Stimulated activated CD8-positive, alpha-beta memory T cell treated with anti-CD3 and anti-CD28 coated beads, Interleukin-7, amount 100 ng/mL, for 1 hour (primary cell): ENCODE data around the gene SIGLEC15.
"Not testable (repeated sequence)": the region's sequence is repeated elsewhere in the genome, so short reads cannot be mapped to it uniquely, and the experiment has no call there.

ENCODE experiments used
- DNase-seq, 2 donors: peaks; one replicate each; pipeline ENCODE4 v3.0.0-alpha.2; 2020; ENCODE audit warnings: low read depth in 2 of 2

The SIGLEC15 gene

DNA sequence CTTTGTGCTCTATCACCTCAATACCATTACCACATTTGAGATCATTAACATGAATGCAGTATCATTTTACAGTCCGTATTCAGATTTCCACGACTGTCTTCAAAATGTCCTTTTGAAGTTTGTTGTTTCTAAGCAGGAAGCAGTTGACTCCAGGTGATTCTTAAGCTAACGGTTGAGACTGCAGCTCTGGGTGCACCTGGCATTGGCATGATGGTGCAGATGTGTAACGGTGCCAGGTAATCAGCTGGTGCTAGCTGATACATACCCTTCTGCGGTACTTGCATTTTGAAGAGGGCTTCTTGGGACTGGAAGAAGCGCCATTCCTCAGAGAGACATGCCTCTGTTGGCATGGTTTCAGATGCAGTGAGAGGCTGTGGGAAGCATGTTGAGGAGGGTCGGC is 19.5 kb downstream of the SIGLEC15 start:
- no peak for DNase-seq

DNA sequence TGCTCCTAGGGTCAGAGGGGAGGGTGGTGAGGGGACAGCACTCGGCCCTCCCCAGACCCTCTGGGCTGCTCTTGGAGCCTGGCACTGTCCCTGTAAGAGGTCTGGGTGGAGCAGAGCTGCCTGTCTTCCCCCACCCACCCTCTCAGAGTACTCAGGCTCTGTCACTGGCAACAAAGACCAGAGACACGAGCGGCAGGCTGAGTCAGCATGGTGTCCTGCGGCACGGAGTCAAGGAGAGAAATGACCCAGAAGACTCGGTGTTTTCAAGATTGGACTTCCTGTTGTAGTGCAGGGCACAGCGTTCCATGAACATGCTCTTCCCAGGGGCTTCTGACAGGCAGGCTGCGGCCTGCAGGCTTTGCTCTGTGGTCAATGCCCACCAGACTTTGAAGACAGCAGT is 19.9 kb downstream of the SIGLEC15 start:
- DNase-seq: no peak

DNA sequence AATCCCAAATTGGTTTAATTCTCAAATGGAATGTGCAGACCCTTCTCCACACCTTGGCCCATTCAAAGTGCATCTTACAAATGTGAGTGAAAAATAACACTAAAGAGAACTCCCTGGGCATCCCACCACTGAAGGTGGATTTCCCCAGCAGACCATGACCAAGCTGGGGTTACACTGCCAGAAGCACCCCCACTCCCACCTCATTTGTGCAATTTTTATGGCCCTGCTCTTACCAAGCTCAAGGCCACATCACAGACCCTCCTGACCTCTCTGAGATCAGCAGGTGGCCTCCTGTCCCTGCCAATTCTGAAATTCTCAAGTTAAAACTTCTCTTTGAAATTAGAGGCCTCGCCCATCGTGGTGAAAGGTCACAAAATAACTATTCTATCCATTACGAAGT is 21.6 kb downstream of the SIGLEC15 start:
- no peak for DNase-seq

DNA sequence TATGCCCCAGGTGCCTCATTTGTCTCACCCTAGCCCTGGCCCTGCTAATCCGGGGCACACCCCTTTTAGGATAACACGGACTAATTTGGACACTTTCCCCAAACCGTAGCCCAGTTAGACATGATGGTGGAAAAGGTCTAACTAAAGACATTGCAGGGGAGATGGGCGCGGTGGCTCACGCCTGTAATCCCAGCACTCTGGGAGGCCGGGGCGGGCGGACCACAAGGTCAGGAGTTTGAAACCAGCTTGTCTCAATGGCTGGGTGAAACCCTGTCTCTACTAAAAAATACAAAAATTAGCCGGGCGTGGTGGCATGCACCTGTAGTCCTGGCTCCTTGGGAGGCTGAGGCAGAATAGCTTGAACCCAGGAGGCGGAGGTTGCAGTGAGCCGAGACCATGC is 23.2 kb downstream of the SIGLEC15 start:
- DNase-seq: not testable (repeated sequence)

DNA sequence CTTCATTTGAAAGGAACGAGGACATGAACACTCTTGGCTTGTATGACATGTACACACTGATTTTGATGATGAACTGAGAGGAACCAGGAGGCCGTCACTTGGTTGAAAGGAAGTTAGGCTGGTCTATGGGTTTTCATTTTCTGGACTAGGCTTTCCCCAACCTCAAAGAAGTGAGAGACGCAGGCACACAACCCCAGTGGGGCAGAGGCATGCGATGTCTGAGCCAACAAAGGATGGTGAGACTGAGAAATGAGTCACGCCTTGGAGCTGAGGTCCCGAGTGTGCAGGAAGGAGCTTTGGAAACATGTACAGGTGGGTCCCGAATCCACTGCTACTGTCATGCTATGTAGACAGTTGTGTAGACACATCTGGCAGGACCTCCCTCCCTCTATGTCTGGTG is 24.1 kb downstream of the SIGLEC15 start:
- no peak for DNase-seq

DNA sequence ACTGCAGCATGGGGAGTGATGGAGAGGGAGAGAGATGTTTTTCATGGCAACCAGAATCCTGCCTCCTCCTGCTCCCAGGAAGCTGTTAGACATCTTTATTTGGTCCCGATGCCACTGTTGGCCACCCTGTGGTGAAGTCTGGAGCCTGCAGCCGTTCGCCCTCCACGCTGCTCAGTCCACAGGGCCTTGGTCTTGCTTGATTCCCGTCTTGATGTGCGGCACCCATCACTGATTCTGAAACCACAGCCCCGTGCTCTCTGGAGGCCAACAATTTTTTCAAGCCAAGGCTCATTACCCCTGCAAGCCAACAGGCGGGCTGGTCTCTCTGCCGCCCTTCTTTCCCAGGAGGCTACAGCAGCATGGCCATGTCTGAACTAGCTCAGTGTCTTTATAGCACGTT is 24.5 kb downstream of the SIGLEC15 start:
- DNase-seq: no peak

DNA sequence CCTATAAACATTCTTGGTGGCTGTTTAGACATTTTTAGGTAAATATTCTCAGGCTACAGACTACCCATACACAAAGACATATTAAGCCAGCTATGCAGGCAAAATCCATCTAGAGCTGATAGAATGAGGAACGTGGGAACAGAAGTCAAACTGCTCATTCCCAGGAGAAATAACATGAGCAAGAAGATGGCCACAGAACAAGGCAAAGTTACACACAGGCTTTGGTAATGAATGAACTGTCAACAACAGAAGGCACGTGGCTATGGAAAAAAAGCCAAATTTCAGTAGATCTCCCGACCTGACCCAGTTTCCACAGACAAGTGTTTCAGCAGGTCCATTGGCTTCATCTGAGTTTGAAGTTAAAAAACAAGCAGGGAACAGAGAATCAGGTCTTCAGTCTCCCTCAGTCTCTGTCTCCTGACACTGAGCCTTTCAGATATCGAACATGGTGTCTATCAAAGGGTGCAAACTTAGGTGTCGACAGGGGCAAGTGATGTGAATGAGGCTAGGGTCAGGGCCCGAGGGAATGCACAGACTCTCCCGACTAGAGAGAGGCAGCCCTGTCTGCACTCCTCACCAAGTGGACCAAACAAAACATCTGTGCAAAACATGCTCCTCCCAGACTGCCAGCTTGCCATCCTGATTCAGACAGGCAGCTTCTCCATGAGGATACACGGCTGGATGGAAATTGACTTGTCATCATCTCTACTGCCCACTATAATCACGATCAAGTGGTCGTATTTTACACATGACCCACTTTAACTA is 25.9 kb downstream of the SIGLEC15 start:
- DNase-seq: no peak

DNA sequence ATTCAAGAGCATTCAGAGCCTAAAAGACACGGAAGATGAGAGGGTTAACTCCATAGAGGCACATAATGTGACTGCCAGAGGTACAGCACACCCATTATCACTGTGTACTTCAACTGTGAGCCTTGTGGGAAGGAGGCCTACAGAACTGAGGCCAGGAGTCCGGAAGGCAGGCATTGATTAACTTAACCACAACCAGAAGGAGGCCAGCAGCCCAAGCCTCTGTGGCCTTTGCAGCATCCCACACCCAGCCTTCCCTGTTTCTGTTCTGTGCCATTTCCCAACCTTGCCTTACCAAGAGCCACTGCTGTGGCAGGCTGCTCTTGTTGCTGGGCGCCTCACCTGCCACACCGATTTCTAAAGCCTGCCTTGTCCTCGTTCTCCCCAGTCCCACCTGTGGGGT is 27.2 kb downstream of the SIGLEC15 start:
- DNase-seq: no peak

DNA sequence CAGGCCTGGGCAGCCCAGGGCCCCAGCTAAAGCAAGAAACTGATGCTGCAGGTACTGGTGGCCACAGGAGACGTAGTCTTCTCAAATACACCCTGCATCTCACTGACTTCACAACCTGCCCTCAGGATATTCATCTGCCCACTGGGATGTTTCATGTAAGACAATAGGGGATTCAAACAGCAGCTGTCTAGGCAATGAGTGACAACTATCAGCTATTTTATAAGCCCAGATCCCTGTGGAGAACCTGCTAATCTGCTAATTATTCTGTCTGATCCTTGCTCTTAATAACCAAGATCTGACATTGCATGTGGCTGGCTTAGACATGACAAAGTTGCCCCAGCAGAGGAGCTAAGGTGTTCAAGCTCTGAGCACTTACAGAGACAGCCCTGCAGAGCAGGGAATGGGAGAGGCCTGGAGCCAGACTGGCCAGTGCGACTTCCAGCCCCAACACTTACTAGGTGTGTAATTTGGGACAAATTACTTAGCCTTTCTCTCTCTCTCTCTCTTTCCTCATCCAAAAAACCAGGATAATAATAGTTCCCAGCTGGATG is 28.6 kb downstream of the SIGLEC15 start:
- DNase-seq: no peak

DNA sequence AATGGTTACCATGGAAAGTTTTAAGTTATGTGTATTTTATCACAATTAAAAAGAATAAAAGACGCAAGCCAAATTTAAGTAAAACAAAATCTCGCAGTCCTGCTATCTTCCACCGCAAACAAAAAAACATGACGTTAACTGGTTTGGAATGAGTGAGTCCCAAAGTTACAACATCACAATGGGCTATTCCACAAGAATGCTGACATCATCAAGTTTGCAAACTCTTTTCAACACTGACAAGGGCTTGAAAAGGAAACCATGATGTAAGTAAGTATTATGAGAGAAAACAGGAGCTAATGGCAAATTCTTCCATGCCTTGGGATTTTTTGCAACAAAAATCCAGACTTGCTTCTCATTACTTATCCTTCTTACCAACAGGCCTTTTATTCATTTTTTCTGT is 31.1 kb downstream of the SIGLEC15 start:
- DNase-seq: no peak

DNA sequence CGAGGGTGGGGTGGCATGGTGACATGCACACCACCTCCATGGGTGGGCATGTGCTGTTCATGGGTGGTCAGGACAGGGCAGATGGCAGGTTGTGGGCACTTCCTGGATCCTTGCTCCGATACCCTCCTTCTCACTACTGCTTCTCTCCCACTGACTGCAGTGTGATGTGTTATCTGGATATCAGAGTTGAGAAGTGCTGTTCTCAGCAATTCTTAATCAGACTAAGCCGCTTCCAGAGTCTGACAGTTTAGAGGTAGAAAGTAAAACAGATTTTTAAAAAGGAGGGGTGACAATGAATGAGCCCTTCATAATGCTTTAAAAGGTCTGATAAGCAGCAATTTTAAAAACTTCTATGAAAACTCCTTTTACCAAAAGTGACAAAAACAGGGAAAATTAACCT is 33.9 kb downstream of the SIGLEC15 start:
- DNase-seq: no peak

DNA sequence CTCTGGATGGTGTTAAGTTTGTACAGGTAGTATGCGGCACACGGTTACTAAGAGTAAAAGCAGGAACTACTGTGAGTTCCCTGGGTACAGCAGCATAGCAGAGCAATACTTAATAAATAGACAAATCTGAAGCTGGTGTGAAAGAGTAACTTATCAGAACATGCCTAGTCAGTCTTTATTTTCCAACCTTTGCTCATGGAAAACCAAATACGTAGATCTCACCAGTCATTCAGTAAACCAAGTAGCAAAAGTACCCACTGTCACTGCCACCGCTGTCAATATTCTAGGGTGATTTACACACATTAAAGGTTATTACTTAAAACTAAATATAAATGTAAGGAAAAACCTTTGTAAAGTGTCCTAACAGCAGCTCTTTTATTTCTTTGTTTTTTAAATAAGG is 35.0 kb downstream of the SIGLEC15 start:
- DNase-seq: no peak

DNA sequence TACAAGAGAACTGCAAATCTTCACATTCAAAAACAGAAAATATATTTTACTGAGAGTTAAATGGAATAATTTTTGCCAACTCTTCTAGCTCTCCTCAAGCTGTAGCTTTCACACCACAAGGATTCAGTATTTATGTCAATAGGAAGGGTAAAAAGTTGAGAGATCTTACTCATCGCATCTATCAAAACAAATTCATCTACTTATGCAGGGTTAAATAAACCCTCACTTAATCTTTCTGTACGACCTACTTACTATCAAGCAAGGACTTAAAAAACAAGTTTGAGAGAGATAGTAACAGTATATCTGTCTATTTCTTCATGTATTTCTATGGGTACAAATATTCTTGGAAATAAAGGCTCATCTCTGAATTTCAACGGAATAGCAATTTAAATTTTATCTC is 35.5 kb downstream of the SIGLEC15 start:
- no peak for DNase-seq

DNA sequence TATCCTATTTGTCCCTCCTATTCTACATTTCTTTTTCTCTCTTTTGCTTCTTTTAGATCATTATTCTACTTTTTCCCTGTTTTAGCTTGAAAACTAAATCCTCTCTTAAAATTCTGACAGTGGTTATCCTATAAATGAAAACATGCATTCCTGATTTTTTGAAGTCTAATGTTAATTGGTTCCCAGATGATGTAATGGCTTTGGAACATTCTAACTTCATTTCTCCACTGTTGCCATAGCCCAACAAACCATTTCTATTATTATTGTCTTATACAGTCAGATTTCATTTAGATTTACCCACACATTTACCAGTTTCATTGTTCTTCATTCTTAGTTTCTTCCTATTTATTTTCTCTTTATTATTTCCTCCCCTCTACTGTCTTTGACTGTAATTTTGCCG is 36.5 kb downstream of the SIGLEC15 start:
- DNase-seq: no peak

DNA sequence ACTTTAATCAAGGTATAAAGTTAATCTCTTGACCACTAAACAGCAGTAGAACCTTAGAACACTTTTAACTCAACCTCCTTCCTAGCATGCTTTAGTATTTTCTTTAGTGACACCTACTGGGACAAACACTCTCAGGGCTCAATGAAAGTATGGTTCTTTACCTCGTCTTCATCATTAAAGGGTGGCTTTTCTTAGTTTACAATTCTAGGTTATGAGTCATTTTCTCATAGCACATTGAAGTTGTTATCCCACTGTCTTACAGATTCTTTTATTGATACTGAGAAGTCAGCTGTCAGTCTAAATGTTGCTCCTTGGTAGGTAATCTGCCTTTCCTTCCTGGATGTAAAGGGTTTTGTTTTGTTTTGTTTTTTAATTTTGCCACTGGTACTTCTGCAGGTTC is 38.0 kb downstream of the SIGLEC15 start:
- no peak for DNase-seq

DNA sequence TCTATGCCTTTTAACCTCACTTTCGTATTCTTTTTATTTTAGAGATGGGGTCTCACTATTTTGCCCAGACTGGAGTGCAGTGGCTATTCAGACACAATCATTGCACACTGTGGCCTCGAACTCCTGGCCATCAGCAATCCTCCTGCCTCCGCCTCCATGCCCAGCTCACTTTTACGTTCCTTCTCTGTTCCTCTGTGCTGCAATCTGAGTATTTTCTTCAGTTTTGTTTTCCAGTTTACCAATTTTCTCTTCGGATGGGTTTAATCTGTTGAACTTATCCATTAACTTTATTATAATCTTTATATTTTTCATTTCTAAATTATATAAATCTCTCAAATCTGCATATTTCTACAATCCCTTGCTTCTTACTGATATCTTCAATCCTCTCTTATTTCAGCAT is 38.6 kb downstream of the SIGLEC15 start:
- DNase-seq: no peak

DNA sequence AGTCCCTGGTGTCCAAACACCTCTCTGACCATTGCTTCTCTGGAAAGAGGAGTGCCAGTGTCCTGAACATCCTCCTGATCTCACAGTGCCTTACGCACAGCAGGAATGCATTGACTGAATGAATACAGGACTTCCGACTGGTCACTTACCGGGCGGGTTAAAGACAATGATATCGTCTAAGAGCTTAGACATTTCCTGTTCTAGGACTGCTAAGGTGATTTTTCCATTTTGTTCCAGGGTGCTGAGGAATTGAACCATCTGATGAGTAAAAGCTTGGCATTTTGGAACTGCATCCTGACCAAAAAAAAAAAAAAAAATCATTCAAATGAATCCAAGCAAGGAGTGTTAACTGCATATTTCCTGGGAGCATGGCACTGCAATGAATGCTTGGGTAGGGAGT is 40.0 kb downstream of the SIGLEC15 start:
- DNase-seq: no peak

DNA sequence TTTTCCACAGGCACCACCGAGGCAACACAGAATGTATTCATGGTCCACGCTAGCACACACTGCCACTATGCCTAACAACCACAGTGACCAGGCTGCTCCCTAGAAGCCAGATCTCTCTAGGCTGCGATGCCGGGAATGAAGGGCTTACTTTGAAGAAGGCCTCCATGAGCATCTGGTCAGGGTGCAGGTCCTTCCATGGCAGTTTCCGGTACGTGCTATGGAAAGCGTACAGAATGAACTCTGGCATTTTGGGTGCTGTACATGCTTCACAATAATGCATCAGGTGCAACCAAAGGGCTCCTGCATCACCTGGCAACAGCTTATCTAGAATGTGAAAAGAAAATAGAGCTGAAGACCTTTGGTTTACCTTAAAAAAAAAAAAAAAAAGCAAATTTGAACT is 44.9 kb downstream of the SIGLEC15 start:
- no peak for DNase-seq

DNA sequence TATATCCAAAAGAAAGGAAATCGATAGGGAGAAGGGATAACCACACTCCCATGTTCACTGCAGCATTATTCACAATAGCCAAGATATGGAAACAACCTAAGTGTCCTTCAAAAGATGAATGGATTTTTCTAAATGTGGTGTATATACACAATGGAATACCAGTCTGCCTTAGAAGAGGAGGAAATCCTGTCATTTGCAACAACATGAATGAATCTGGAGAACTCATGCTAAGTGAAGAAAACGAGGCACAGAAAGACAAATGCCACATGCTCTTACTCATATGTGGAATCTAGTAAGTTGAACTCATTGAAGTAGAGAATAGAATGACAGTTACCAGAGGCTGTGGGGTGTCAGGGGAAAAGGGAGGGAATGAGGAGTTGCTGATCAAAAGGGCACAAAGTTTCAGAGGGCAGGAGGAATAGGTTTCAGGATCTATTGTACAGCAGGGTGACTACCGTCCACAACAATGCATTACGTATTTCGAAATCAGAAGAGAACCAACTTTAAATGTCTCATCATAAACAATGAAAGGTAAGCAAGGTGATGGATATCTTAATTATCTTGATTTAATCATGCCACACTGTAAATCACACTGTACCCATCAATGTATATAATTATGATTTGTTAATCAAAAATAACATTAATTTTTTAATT is 46.1 kb downstream of the SIGLEC15 start:
- no peak for DNase-seq

DNA sequence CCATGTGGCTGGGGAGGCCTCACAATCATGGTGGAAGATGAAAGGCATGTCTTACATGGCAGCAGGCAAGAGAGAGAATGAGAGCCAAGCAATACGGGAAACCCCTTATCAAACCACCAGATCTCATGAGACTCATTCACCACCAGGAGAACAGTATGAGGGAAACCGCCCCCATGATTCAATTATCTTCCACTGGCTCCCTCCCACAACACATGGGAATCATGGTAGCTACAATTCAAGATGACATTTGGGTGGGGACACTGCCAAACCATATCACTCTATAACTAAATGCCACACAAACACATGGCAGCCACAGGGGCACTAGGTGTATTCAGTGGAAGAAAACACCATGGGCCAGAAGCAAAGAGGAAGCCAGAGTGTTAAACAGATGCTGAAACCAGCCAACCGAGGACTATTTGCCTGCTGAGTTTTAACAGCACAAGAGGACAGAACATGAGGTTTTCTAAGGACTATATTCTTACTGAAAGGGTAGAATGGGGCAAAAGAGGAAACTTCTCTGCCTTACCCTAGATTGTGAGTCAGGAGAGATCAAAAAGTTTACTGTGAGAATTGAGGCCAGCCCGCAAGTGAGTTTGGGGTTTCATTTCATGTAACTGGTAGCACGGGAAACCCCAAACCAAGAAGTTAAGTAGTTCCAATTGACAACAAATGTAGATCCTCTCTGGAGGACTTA is 49.2 kb downstream of the SIGLEC15 start:
- no peak for DNase-seq

DNA sequence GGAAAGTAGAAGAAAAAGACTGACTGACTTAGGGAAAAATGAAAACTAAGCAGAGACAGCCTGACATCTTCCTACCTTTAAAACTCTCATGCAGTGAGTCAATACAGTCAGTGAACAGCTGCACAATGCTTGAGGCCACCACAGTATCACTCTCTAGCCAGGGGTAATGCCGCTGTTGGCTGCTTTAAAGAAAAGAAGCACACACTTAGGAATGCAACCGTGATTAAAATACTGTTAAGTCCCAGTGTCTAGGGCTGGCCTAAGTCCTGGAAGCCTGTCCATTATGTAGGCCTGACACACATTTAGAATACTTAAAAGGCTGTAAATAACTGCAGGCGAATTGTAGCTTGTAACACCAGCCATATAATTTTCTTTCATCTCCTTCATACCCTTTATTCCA is 50.7 kb downstream of the SIGLEC15 start:
- no peak for DNase-seq

DNA sequence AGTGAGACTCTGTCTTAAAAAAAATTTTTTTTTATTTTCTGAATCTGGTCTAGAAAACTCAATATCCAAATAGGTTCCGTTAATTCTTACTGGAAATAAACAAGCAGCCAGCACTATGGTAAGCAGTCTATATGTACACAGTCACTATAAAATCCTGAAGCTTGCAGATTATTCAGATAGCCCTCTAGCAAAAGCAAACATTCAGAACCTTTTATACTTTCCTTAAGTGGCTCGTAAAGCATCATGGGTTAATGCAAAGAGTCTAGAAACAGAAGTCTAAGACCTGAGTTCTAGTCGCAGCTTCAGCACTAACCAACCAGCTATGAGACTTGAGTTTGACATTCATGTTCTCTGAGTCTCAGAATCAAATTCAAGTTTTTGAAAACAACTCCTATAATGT is 51.9 kb downstream of the SIGLEC15 start:
- no peak for DNase-seq
